Stimulated activated CD4-positive, alpha-beta T cell treated with anti-CD3 and anti-CD28 coated beads, Interleukin-12 subunit alpha, Interleukin-12 subunit beta, amount 100 ng/mL, for 48 hours (primary cell): Measurements from ENCODE around the gene HRH4.

ENCODE experiments used
- DNase-seq, 3 donors: peaks; one replicate each; pipeline ENCODE4 v3.0.0-alpha.2; 2020; ENCODE audit warnings: low read depth in 2 of 3, low spot score in 1 of 3

Gene HRH4

DNA sequence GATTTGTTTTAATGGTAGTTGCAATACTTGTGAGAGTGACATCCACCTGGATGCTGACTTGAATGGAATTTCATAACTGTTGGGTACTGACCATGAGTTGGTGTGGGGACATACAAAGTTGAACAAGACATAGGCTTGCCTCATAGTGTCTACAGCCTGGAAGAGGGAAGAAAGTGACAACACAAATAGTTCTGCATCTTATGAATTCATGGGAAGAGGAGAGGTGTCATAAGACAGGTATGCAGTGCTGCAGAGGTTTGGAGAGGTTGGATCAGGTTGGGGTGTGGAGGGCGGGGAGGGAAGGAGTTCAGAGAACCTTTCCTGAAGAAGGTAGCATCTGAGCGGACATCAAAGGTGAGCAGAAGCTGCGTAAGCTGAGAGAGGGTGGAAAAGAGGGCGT lies 44.0 kb downstream of the HRH4 start:
- DNase-seq, result no peak

DNA sequence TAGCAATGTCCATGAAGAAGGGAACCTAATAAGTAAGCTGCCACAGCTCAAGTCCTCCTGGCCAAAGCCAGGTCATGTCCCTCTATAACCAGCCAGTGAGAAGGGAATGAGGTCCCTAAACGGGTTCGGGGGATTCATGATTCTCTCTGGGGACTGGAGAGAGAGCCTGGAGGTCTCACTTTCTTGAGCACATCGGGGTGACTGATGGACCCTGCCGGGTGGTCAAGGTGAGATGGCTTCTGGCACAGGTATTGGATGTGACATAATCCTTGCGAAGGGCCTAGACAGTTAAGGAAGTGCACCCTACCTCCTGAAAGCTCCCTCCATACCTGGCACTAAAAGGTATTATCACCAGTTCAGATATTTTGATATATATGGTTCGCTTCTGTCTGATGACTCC lies 45.7 kb downstream of the HRH4 start:
- no peak for DNase-seq

DNA sequence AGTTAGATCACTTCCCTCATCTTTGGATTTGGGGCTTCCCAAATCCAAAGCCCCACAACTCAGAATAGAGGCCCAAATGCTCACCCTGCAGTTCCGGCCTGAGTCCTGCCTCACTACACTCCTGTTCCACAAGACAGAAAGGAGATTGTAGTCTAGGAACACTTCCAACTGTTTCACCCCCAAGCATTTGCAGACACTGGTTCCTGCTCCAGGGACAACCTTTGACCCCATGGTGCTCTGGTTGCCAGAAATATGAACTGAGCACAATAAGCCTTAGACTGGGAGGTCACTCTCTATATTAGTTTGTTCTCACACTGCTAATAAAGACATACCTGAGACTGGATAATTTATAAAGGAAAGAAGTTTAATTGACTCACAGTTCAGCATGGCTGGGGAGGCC lies 49.0 kb downstream of the HRH4 start:
- no peak for DNase-seq

DNA sequence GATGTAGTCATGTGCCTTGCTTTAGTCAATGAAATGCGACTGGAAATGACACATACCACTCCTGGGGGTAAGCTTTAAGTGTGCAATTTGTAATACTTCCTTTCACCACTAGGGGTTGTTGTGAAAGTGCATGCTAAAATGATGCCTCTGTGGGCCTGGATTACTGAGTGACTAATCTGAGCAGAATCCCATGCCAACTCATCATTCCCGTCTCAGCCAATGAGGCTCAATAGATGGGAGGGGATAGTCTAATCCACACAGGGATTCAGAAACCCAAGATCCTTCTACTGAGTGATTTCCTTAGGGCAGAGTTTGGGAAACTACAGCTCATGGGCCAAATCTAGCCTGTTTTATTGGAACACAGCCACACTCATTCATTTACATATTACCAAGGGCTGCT lies 54.0 kb downstream of the HRH4 start:
- peak in 1 of 3 donors; percentile 14 for DNase-seq

DNA sequence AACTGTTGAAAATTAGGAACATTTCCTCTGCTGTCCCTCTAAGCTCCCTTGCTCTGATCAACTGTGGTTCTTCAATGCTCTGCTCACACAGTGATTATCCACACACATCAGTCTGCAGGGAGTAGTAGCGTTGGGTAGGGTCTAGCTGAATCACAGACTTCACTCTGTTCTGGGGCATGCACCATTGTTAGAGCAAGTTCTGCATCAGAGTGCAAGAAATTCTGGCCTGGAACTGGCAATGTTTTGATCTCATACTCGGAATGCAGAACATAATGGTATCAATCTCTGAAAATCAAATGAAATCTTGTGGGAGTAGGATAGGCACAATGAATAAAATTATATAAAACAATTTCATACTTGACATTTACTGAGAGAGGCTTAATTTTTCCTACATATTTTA lies 55.3 kb downstream of the HRH4 start:
- no peak for DNase-seq

DNA sequence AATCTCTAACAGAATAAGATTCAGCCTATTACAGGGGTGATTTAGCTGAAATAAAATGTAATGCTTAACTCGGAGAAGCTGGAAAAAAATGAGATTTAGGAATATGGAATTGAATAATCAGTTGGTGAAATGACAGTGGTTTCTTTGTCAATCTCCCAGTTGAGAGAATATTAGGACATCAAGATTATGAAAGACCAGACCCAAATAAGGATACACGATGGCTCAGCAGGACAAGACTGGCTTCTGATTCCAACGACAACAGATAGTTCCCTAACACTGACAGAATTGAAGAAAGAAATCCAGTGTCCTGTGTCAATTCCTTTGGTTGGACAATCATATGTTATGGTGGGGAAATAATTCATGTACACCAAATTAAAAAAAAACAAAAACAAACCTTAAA lies 55.8 kb downstream of the HRH4 start:
- no peak for DNase-seq

DNA sequence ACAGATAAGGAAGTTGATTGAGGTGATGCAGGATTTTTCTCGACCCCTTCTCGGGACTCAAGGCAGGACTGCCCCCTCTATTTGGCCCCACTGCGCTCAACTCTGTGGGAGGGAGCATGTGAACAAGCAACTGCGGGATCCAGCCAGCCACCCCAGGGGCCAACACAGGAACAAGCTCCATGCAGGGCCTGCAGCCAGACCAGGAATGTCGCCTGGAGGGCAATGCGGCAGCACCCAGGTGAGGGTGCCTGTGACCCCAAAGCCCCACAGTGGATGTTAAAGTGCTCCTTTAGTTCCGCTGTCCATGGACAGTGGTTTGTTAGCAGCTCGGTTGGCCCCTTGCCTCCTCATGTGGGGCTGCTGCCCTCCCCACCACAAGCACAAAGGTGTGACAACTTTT lies 57.1 kb downstream of the HRH4 start:
- DNase-seq, result no peak

DNA sequence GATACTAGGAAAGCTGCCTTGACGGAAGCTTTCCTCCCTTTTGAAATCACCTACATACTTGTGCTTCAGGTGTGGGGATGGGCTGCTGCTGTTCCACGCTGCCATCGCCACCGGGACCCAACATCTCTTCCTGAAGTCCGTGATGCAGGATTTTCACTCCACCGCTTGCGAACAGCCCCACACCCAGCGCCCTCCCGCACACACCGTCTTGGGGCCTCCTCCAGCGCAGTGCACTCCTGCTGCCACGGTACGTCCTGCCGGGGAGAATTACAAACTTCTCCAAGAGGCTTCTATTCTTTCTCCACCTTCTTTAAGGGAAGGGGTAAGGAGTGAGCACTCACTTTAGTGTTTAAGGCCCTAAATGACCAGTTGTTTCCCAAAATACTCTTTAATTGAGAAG lies 58.2 kb downstream of the HRH4 start:
- DNase-seq, result no peak
